ENCODE measurements around the gene PIM3.
"Not testable (repeated sequence)": the region's sequence is repeated elsewhere in the genome, so short reads cannot be mapped to it uniquely, and the experiment has no call there.

Gene PIM3

DNA sequence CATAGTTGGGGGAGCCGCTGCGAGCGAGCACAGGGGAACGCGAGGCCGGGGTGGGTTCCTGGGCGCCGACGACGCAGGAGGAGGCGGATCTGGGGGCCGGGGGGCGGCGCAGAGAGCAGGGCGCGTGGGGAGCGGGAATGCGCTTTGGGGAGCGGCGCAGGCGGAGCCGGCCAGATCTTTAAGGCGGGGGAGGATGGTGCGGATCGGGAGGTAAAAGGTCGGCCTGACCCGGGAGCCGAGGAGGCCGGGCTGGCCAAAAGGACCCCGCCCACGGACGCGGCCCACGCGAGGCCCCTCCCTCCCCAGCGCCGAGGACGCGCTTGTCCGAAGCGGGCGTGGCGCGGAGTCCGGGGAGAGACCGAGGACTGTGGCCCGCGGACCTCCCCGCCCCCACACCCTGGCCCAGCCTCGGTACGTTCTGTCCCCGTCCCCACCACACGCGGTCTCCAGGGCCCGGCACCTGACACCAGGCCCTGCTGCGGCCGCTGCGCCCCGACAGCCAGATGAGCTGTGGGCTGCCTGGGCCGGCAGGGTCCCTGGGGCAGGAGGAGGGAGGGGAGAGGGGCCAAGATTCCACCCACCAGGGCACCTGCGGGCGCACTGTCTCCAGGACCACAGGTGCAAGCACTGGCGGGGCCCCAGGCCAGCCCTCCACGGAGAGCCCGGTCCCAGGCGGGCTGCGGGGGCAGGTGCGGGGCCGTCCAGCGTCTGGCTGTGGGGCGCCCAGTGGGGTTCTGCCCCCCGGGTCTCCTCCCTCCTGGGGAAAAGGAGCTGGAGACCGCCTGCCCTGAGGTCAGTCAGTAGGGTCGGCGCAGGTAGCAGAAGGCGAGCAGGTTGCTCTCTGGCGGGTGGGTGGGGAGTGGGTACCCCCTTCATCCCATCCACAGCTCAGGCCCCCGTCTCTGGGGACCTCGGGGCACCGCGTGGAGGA lies 10.9 kb downstream of the PIM3 start:
- no peaks in the 10 kb centered on the region for H3K27me3 Mint-ChIP-seq
- peak overlapping the region; percentile 69 for H3K4me3 Mint-ChIP-seq
- peak overlapping the region; percentile 88 for H3K27ac Mint-ChIP-seq (ENCODE audit: low read depth)
- DNase-seq (ENCODE audit: low spot score in 2 of 2) = no peak
- no peaks in the 10 kb centered on the region for H3K9me3 Mint-ChIP-seq
- H3K4me1 Mint-ChIP-seq = peaks cover 27% of the 10 kb centered on the region
- peaks cover 32% of the 10 kb centered on the region for H3K36me3 Mint-ChIP-seq (ENCODE audit: insufficient read depth)
- peak; percentile 63 for ATAC-seq (replicated peaks; ENCODE audit: extremely low read depth, poor library complexity, severe bottlenecking)

DNA sequence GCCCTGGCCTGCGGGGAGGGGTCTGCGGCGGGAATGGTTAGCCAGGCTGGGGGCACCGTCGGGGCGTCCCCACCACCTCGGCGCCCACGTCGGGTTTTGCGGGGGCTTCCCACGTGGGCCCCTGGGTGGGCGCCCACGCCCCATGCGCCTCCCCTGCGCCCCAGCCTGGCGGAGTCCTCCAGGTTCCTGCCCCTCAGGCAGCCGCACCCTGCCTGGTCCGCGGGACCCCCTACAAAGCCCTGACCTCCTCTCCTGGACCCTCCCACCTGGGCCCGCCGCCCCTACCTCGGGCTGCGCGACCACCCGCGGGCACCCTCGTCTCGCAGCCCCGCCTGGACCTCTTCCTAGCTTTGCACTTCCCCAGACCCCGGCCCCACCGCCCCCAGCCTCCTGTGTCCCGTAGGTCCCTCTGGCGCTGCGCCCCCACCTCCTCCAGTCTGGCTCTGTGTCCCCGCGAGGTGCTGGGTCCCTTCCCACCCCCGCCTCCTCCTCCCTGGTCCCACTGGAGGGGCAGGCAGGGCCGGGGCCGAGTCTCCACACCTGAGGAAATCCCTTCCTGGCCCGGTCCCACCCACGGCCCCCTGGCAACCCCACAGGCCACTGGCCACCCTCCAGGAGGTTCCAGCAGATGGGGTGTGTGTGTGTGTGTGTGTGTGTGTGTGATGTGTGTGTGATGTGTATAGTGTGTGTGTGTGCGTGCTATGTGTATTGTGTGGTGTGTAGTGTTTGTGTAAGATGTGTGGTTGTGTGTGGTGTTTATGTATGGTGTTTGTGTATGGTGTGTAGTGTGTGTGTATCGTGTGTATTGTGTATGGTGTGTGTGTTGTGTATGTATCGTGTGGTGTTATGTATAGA lies 11.8 kb downstream of the PIM3 start:
- no peak for ATAC-seq (replicated peaks; ENCODE audit: extremely low read depth, poor library complexity, severe bottlenecking)
- no peak overlapping the region for H3K27ac Mint-ChIP-seq (ENCODE audit: low read depth)
- H3K36me3 Mint-ChIP-seq (ENCODE audit: insufficient read depth) = peaks cover 26% of the 10 kb centered on the region
- H3K9me3 Mint-ChIP-seq = no peaks in the 10 kb centered on the region
- no peaks in the 10 kb centered on the region for H3K27me3 Mint-ChIP-seq
- peaks cover 24% of the 10 kb centered on the region for H3K4me1 Mint-ChIP-seq
- no peak for DNase-seq (ENCODE audit: low spot score in 2 of 2)
- no peak overlapping the region for H3K4me3 Mint-ChIP-seq

DNA sequence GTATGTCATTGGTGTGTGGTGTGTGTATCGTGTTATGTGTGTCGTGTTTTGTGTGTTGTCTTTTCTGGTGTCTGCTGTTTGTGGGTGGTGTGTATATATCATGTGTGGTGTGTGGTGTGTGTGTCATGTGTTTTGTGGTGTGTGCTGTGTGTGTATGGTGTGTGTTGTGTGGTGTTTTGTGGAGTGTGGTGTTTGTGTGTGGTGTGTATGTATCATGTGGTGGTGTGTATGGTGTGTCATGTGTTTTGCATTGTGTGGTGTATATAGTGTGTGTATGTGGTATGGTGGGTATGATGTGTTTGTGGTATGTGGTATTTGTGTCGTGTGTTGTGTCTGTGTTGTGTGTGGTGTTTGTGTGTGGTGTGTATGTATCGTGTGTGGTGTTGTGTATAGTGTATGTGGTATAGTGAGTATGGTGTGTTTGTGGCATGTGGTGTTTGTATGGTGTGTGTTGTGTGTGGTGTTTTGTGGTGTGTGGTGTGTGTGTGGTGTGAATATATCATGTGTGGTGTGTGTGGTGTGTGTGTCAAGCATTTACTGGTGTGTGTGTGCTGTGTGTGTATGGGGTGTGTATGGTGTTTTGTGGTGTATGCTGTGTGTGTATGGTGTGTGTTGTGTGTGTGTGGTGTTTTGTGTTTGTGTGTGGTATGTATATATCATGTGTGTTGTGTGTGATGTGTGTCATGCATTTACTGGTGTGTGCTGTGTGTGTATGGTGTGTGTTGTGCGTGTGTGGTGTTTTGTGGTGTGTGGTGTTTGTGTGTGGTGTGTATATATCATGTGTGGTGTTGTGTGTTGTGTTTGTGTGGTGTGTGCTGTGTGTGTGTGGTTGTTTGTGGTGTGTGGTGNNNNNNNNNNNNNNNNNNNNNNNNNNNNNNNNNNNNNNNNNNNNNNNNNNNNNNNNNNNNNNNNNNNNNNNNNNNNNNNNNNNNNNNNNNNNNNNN lies 12.7 kb downstream of the PIM3 start:
- no peak overlapping the region for H3K27ac Mint-ChIP-seq (ENCODE audit: low read depth)

GRCh38 chr22:49975543-49976389 lies 15.2 kb downstream of the PIM3 start:
- H3K4me3 Mint-ChIP-seq = no peak overlapping the region
- peaks cover 21% of the 10 kb centered on the region for H3K4me1 Mint-ChIP-seq
- DNase-seq (ENCODE audit: low spot score in 2 of 2) (no peak), ATAC-seq (replicated peaks; ENCODE audit: extremely low read depth, poor library complexity, severe bottlenecking) (peak; percentile 9)
- peaks cover 9% of the 10 kb centered on the region for H3K9me3 Mint-ChIP-seq
- peak overlapping the region; percentile 60 for H3K27ac Mint-ChIP-seq (ENCODE audit: low read depth)
- peaks cover 11% of the 10 kb centered on the region for H3K36me3 Mint-ChIP-seq (ENCODE audit: insufficient read depth)
- no peaks in the 10 kb centered on the region for H3K27me3 Mint-ChIP-seq

More for the DNA sequence above, 12.7 kb downstream of the PIM3 start:
- ATAC-seq (replicated peaks; ENCODE audit: extremely low read depth, poor library complexity, severe bottlenecking) = no peak
- Mint-ChIP-seq H3K36me3 (ENCODE audit: insufficient read depth) (peaks cover 20% of the 10 kb centered on the region), H3K4me1 (peaks cover 16% of the 10 kb centered on the region), H3K9me3 (no peaks in the 10 kb centered on the region), H3K27me3 (no peaks in the 10 kb centered on the region), H3K4me3 (no peak overlapping the region)
- no peak for DNase-seq (ENCODE audit: low spot score in 2 of 2)

- Mint-ChIP-seq H3K27ac (ENCODE audit: low read depth) (no peak overlapping the region), H3K4me1 (peaks cover 18% of the 10 kb centered on the region), H3K36me3 (ENCODE audit: insufficient read depth) (peaks cover 8% of the 10 kb centered on the region), H3K27me3 (no peaks in the 10 kb centered on the region), H3K9me3 (peaks cover 9% of the 10 kb centered on the region), H3K4me3 (no peak overlapping the region)
- no peak for DNase-seq (ENCODE audit: low spot score in 2 of 2)
- ATAC-seq (replicated peaks; ENCODE audit: extremely low read depth, poor library complexity, severe bottlenecking) = peak; percentile 45
Measured at GRCh38 chr22:49976439-49977175, 16.0 kb downstream of the PIM3 start.

GRCh38 chr22:49977578-49977977 lies 17.0 kb downstream of the PIM3 start:
- no peak overlapping the region for H3K4me3 Mint-ChIP-seq
- H3K27me3 Mint-ChIP-seq = no peaks in the 10 kb centered on the region
- H3K36me3 Mint-ChIP-seq (ENCODE audit: insufficient read depth) = peaks cover 10% of the 10 kb centered on the region
- ATAC-seq (replicated peaks; ENCODE audit: extremely low read depth, poor library complexity, severe bottlenecking) (no peak), DNase-seq (ENCODE audit: low spot score in 2 of 2) (no peak)
- H3K9me3 Mint-ChIP-seq = peaks cover 9% of the 10 kb centered on the region
- H3K27ac Mint-ChIP-seq (ENCODE audit: low read depth) = no peak overlapping the region
- peaks cover 18% of the 10 kb centered on the region for H3K4me1 Mint-ChIP-seq

DNA sequence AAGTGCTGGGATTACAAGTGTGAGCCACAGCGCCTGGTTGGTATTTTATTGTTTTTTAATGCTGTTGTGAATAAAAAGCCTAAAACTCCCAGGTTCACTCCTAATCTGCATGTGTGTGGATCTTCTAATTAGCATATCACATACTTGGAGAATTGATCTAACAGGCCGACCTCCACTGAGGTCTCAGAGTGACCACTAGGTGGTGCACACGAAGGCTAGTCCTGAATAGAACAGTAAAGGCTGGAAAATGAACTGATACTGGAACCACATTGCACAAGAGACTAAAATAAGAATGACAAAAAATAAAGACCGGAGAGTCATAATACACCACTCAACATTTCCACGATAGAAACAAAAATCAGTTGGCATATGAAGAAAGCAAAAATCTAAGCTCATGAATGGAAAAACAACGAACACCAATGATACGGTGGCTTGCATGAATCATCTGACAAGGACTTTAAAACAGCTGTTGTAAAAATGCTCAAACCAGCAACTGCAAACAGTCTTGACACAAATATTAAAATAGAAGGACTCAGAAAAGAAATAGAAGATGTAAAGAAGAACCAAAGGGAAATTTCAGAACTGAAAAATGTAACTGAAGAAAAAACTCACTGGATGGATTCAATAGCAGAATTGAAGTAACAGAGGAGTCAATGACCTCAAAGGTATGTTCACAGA lies 19.2 kb downstream of the PIM3 start:
- DNase-seq (ENCODE audit: low spot score in 2 of 2) = no peak
- H3K27me3 Mint-ChIP-seq = peaks cover 10% of the 10 kb centered on the region
- peaks cover 9% of the 10 kb centered on the region for H3K9me3 Mint-ChIP-seq
- ATAC-seq (replicated peaks; ENCODE audit: extremely low read depth, poor library complexity, severe bottlenecking) = no peak
- H3K27ac Mint-ChIP-seq (ENCODE audit: low read depth) = no peak overlapping the region
- H3K36me3 Mint-ChIP-seq (ENCODE audit: insufficient read depth) = peaks cover 10% of the 10 kb centered on the region
- H3K4me1 Mint-ChIP-seq = peaks cover 18% of the 10 kb centered on the region
- H3K4me3 Mint-ChIP-seq = no peak overlapping the region

GRCh38 chr22:49981799-49982198 lies 21.2 kb downstream of the PIM3 start:
- H3K36me3 Mint-ChIP-seq (ENCODE audit: insufficient read depth); ATAC-seq (replicated peaks; ENCODE audit: extremely low read depth, poor library complexity, severe bottlenecking); H3K27ac Mint-ChIP-seq (ENCODE audit: low read depth); H3K4me1 Mint-ChIP-seq; DNase-seq (ENCODE audit: low spot score in 2 of 2); H3K4me3 Mint-ChIP-seq: not testable (repeated sequence)
- H3K27me3 Mint-ChIP-seq = peaks cover 31% of the 10 kb centered on the region
- H3K9me3 Mint-ChIP-seq = peaks cover 18% of the 10 kb centered on the region

GRCh38 chr22:49983148-49984042 lies 22.8 kb downstream of the PIM3 start:
- ATAC-seq (replicated peaks; ENCODE audit: extremely low read depth, poor library complexity, severe bottlenecking) (peak; percentile 67), DNase-seq (ENCODE audit: low spot score in 2 of 2) (peak in 1 of 2 donors; percentile 42)
- Mint-ChIP-seq H3K4me1 (peaks cover 9% of the 10 kb centered on the region), H3K27ac (ENCODE audit: low read depth) (no peak overlapping the region), H3K9me3 (peaks cover 18% of the 10 kb centered on the region), H3K36me3 (ENCODE audit: insufficient read depth) (peaks cover 8% of the 10 kb centered on the region), H3K4me3 (peak overlapping the region; percentile 61), H3K27me3 (peaks cover 35% of the 10 kb centered on the region)

DNA sequence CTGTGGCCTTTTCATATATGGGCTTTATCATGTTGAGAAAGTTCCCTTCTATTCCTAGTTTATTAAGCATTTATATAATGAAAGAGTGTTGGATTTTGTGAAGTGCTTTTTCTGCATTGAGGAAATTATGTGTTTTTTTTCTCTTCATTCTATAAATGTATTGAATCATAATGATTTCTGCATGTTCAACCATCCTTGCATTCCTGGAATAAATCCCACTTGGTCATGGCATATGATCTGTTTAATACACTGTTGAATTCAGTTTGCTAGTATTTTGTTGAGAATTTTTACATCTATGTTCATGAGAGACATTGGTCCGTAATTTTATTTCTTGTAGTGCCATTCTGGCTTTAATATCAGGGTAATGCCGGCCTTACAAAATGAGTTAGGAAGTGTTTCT lies 25.8 kb downstream of the PIM3 start:
- Mint-ChIP-seq H3K36me3 (ENCODE audit: insufficient read depth) (peaks cover 4% of the 10 kb centered on the region), H3K4me3 (no peak overlapping the region), H3K4me1 (no peaks in the 10 kb centered on the region), H3K27ac (ENCODE audit: low read depth) (no peak overlapping the region), H3K9me3 (peaks cover 16% of the 10 kb centered on the region), H3K27me3 (peaks cover 49% of the 10 kb centered on the region)
- ATAC-seq (replicated peaks; ENCODE audit: extremely low read depth, poor library complexity, severe bottlenecking) (no peak), DNase-seq (ENCODE audit: low spot score in 2 of 2) (no peak)

All from central memory CD8-positive, alpha-beta T cell (primary cell).